Neural cell (in vitro differentiated cells): Measurements from ENCODE around the gene ZNF362. TPM values are rescaled to one million over a fixed set of nuclear protein-coding genes. Genes with fewer than 3 reads are reported as not detected.

Source experiments
- H2AFZ ChIP-seq: fragments of 200-600, 300-800 bp; sonication (generic), shearing (Covaris generic); 2 replicates; pipeline ENCODE4 v1.6.0; 2014; ENCODE audit warnings: low read depth, mild to moderate bottlenecking, antibody characterized with exemption, low read length, moderate library complexity
- H3F3A ChIP-seq: fragments of 200-600 bp; shearing (Covaris generic); 2 replicates; pipeline ENCODE4 v1.6.1; 2016; ENCODE audit warnings: mild to moderate bottlenecking, moderate library complexity, mixed read lengths, antibody characterized with exemption, low read length; ENCODE audit not compliant: insufficient read depth, poor library complexity, severe bottlenecking
- H3K27ac ChIP-seq: fragments of 200-600, 300-800 bp; sonication (generic), shearing (Covaris generic); 2 replicates; pipeline ENCODE4 v1.5.1; 2014; ENCODE audit warnings: mild to moderate bottlenecking, low read length, moderate library complexity
- H3K27me3 ChIP-seq: fragments of 300-800, 200-600 bp; sonication (generic), shearing (Covaris generic); 2 replicates; pipeline ENCODE4 v1.6.0; 2014; ENCODE audit warnings: mild to moderate bottlenecking, low read depth, low read length, moderate library complexity; ENCODE audit not compliant: insufficient read depth
- H3K36me3 ChIP-seq: fragments of 300-800, 200-600 bp; sonication (generic), shearing (Covaris generic); 2 replicates; pipeline ENCODE4 v1.5.1; 2014; ENCODE audit warnings: mild to moderate bottlenecking, antibody characterized with exemption, low read length, moderate library complexity; ENCODE audit not compliant: insufficient read depth
- H3K4me2 ChIP-seq: fragments of 300-800, 200-600 bp; sonication (generic), shearing (Covaris generic); 2 replicates; pipeline ENCODE4 v1.6.0; 2014; ENCODE audit warnings: mild to moderate bottlenecking, low read length
- H3K4me3 ChIP-seq: fragments of 300-800, 200-600 bp; sonication (generic), shearing (Covaris generic); 2 replicates; pipeline ENCODE4 v1.5.1; 2014; ENCODE audit warnings: mild to moderate bottlenecking, low read length, moderate library complexity
- H3K79me2 ChIP-seq: fragments of 200-600 bp; shearing (Covaris generic); replicated peaks from 2 replicates; pipeline ENCODE4 v1.6.0; 2014; ENCODE audit warnings: mild to moderate bottlenecking, low read length, moderate library complexity; ENCODE audit not compliant: insufficient read depth
- H3K9ac ChIP-seq: fragments of 300-800, 200-600 bp; sonication (generic), shearing (Covaris generic); 2 replicates; pipeline ENCODE4 v1.6.1; 2016; ENCODE audit warnings: mild to moderate bottlenecking, low read length, mixed read lengths
- H3K9me2 ChIP-seq: fragments of 200-600 bp; shearing (Covaris generic); 2 replicates; pipeline ENCODE4 v1.6.1; 2016; ENCODE audit warnings: mild to moderate bottlenecking, low read length, mixed read lengths; ENCODE audit not compliant: insufficient read depth
- H3K9me3 ChIP-seq: fragments of 200-600, 300-800 bp; sonication (generic), shearing (Covaris generic); 2 replicates; pipeline ENCODE4 v1.6.1; 2016; ENCODE audit warnings: mild to moderate bottlenecking, mixed run types, low read length, moderate library complexity, mixed read lengths
- H4K20me1 ChIP-seq: fragments of 200-600 bp; shearing (Covaris generic); 2 replicates; pipeline ENCODE4 v1.6.1; 2016; ENCODE audit warnings: mild to moderate bottlenecking, mixed run types; ENCODE audit not compliant: insufficient read depth
- EP300 ChIP-seq: fragments of 450-650 bp; conservative IDR thresholded peaks from 2 replicates; pipeline ENCODE4 v1.6.1; 2014; ENCODE audit warnings: antibody characterized with exemption, mild to moderate bottlenecking, moderate library complexity; ENCODE audit not compliant: poor library complexity, severe bottlenecking
- EZH2 ChIP-seq: fragments of 200-600, 300-800 bp; shearing (Covaris generic), sonication (generic); IDR thresholded peaks from 2 replicates; pipeline ENCODE4 v1.6.1; 2014; ENCODE audit warnings: antibody characterized with exemption, low read length, borderline replicate concordance, mild to moderate bottlenecking; ENCODE audit not compliant: insufficient read depth, poor library complexity, severe bottlenecking
- MXI1 ChIP-seq: fragments of 450-650 bp; conservative IDR thresholded peaks from 2 replicates; pipeline ENCODE4 v1.6.1; 2014; ENCODE audit warnings: antibody characterized with exemption, mild to moderate bottlenecking; ENCODE audit not compliant: poor library complexity, severe bottlenecking
- POLR2AphosphoS5 ChIP-seq: IDR thresholded peaks from 2 replicates; pipeline ENCODE4 v1.6.1; 2012
- RAD21 ChIP-seq: fragments of 450-650 bp; conservative IDR thresholded peaks from 2 replicates; pipeline ENCODE4 v1.6.1; 2014; ENCODE audit warnings: antibody characterized with exemption, mild to moderate bottlenecking, moderate library complexity
- REST ChIP-seq: IDR thresholded peaks from 2 replicates; pipeline ENCODE4 v1.6.1; 2012; ENCODE audit warnings: borderline replicate concordance
- SMC3 ChIP-seq: fragments of 450-650 bp; conservative IDR thresholded peaks from 2 replicates; pipeline ENCODE4 v1.6.1; 2014; ENCODE audit warnings: antibody characterized with exemption, mild to moderate bottlenecking, moderate library complexity; ENCODE audit not compliant: poor library complexity
- TAF1 ChIP-seq: IDR thresholded peaks from 2 replicates; pipeline ENCODE4 v1.6.1; 2012; ENCODE audit warnings: low read depth
- polyA plus RNA-seq: library from polyadenylated mRNA; depleted of rRNA; stranded (reverse); fragments of >200 nt; gene quantifications from 2 replicates; pipeline ENCODE4 v1.2.3, GENCODE V29; 2014
- TF ChIP-seq, protein P1 (sequence below): fragments of 450-650 bp; IDR thresholded peaks from 2 replicates; pipeline ENCODE4 v1.5.1; 2014; ENCODE audit warnings: antibody characterized with exemption, mild to moderate bottlenecking, moderate library complexity; ENCODE audit not compliant: poor library complexity, severe bottlenecking

ZNF362 gene
- polyA plus RNA-seq, 1 donor from 2014 or later, result 17.6 TPM

DNA sequence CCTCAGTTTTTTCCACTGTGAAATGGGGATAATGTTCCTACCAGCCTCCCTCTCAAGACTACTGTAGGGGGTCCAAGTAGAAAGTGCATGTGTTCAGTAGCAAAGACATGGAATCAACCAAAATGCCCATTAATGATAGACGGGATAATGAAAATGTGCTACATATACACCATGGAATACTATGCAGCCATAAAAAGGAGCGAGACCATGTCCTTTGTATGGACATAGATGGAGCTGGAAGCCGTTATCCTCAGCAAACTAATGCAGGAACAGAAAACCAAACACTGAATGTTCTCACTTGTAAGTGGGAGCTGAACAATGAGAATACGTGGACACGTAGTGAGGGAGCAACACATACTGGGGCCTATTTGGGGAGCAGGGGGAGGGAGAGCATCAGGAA is 6.1 kb upstream of the ZNF362 start:
- Histone ChIP-seq H3K4me2 (no peak overlapping the region), H3K9me2 (no peaks in the 10 kb centered on the region), H3K4me3 (no peak overlapping the region), H3K36me3 (no peaks in the 10 kb centered on the region), H2AFZ (no peak overlapping the region), H3F3A (no peaks in the 10 kb centered on the region), H4K20me1 (no peaks in the 10 kb centered on the region), H3K9me3 (no peaks in the 10 kb centered on the region), H3K79me2 (no peaks in the 10 kb centered on the region), H3K9ac (no peak overlapping the region), H3K27me3 (no peaks in the 10 kb centered on the region), H3K27ac (no peak overlapping the region)
- no peak for TF ChIP-seq RAD21
- no peak for TF ChIP-seq REST
- no peak for TF ChIP-seq EP300
- no peak for TF ChIP-seq SMC3
- TF ChIP-seq TAF1, result no peak
- no peak for TF ChIP-seq EZH2
- no peak for TF ChIP-seq MXI1
- no peak for TF ChIP-seq POLR2AphosphoS5
- TF ChIP-seq, protein P1, sequence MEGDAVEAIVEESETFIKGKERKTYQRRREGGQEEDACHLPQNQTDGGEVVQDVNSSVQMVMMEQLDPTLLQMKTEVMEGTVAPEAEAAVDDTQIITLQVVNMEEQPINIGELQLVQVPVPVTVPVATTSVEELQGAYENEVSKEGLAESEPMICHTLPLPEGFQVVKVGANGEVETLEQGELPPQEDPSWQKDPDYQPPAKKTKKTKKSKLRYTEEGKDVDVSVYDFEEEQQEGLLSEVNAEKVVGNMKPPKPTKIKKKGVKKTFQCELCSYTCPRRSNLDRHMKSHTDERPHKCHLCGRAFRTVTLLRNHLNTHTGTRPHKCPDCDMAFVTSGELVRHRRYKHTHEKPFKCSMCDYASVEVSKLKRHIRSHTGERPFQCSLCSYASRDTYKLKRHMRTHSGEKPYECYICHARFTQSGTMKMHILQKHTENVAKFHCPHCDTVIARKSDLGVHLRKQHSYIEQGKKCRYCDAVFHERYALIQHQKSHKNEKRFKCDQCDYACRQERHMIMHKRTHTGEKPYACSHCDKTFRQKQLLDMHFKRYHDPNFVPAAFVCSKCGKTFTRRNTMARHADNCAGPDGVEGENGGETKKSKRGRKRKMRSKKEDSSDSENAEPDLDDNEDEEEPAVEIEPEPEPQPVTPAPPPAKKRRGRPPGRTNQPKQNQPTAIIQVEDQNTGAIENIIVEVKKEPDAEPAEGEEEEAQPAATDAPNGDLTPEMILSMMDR, result no peak

DNA sequence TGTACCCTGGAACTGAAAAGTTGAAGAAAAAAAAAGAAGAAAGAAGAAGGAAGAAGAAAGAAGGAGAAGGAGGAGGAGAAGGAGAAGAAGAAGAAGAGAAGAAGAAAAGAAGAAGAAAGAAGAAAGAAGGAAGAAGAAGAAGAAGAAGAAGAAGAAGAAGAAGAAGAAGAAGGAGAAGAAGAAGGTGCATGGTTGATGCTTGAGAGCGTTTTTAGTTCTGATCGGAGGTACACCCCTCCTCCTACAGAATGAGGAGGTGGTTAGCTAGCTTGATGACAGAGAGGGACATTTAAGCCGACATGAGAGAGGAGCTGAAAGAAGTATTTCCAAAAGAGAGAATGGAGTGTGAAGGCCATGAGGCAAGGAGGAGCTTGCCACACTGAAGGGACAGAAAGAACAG is 5.6 kb upstream of the ZNF362 start:
- Histone ChIP-seq H3K4me2 (no peak overlapping the region), H3K9me3 (no peaks in the 10 kb centered on the region), H4K20me1 (no peaks in the 10 kb centered on the region), H3F3A (no peaks in the 10 kb centered on the region), H3K79me2 (no peaks in the 10 kb centered on the region), H3K9ac (no peak overlapping the region), H3K36me3 (no peaks in the 10 kb centered on the region), H3K4me3 (no peak overlapping the region), H3K27me3 (no peaks in the 10 kb centered on the region), H3K27ac (no peak overlapping the region), H3K9me2 (no peaks in the 10 kb centered on the region), H2AFZ (no peak overlapping the region)
- no peak for TF ChIP-seq REST
- TF ChIP-seq TAF1, result no peak
